GM18861 (cell line): ENCODE data around the gene TBC1D14.

Source experiments
- ATAC-seq: cut with Tn5 transposase; IDR thresholded peaks from one replicate; pipeline ENCODE4 v1.9.1; 2021; ENCODE audit not compliant: unreplicated experiment

Gene TBC1D14

GRCh38 chr4:7017446-7018048, 107.9 kb downstream of the TBC1D14 start:
- no peak for ATAC-seq

DNA sequence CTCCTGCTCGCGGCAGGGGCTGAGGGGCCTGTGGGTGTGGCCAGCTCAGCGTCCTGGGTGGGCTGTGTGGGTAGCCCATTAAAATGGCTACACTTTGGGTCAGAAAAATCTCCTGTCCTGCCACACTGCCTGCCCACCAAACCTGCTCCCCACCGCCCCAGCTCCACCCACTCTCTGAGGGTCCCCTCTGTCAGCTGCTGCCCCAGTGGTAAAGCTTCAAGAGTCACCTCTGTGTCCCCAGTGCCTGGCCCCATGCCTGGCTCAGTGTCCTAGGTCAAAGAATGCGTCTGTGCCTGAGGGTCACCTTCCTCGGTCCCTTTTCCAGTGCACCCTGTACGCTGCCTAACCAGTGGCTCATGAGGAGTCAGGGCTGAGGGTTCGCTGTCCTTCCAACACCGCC, 108.7 kb downstream of the TBC1D14 start:
- ATAC-seq = no peak

GRCh38 chr4:7019367-7019766, 109.7 kb downstream of the TBC1D14 start:
- ATAC-seq = no peak

GRCh38 chr4:7020290-7020689, 110.7 kb downstream of the TBC1D14 start:
- no peak for ATAC-seq

GRCh38 chr4:7020856-7021255, 111.2 kb downstream of the TBC1D14 start:
- ATAC-seq = no peak

GRCh38 chr4:7021355-7021754, 111.7 kb downstream of the TBC1D14 start:
- no peak for ATAC-seq

DNA sequence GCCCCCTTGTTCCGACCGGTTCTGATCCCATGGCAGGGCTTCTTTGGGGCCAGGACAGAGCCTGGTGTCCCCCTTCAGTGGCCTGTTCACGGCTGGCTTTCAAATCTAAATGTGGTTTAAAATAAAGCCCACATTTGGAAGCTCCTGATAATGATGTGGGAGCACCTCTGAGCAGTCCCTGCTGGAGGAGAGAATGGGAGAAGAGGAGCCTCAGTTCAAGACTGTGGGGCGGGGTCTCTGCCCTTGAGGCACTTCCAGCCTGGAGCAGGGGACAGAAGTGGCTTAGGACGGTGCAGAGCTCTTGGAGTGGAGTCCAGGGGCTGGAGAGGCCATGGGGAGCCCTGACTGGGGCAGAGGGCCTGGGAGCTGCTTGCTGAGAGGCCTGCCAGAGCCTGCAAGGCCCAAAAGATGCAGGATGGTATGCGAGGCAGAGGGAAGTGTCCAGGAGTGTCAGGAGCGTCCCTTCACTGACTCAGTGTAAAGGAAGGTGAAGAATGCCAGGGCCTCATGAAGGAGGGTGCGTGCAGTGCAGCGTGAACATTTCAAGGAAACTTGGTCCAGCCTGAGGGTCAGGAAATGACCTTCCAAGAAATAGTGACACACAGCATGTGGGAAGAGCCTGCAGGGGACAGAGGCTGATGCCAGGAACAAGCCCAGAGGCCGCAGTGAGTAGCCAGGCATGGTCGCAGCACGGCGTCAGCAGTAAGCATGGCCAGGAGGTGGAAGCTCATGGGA, 112.5 kb downstream of the TBC1D14 start:
- ATAC-seq = no peak

- no peak for ATAC-seq
These were observed 113.9 kb downstream of the TBC1D14 start for GRCh38 chr4:7023486-7023885.

DNA sequence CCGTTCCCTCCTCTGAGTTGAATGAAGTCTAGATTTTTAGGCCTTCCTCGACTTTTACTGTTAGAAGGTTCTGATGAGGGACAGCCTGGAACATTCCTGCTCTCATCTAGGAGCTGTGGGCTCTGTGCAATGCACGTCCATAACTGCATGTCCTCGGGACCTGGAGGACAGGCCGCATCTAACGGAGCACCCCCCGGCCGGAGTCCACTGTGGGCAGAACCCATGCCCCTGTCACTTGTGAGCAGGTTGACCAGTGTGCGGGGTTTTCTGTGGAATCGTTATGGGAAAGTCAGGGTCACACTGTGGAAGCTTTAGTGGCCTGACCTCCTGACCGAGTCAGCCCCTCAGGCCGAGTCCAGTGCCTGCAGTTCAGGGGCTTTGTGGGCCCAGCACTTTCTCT, 114.3 kb downstream of the TBC1D14 start:
- ATAC-seq = no peak

DNA sequence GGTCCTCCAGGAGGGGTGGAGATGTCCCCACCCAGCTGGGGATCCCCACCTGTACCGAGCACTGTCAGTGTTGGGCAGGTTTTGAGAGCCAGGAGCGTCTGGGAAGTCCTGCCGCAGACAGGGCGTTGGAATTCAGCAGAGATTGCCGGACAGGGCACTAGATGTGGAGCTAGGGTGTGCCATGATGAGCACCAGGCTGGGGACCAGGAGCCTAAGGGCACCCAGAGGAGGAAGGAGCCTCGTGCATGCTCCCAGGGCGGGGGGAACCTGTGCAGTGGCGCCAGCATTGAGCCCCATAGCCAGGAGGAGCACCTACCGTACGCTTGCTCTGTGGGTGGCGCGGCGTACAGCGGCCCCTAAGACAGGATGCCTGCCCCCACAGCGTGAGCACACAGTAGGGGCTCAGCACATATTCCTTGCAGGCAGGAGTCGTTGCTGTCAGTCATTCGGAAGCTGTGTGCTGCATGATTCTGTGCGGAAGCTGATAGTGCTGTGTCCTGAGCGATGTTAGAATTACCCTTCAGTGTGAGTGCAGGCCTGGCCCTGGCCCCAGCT, 114.8 kb downstream of the TBC1D14 start:
- no peak for ATAC-seq

GRCh38 chr4:7025040-7025602, 115.5 kb downstream of the TBC1D14 start:
- no peak for ATAC-seq

DNA sequence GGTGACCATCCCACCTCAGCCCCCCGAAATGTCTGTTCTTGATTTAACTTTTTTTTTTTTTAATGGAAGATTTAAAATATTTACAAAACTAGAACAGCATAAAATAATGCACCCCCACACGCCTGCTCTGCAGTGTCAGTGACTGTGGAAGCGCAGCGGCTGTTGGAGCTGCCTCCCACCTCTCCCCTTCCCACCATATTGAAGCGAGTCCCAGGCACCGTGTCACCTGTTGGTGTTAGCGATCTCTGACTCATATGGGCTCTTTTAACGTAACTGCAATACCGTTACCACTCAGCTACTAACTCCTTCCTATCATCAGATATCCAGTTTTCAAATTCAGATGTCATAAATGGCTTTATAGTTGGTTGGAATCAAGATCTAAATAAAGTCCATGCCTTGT, 116.5 kb downstream of the TBC1D14 start:
- no peak for ATAC-seq

DNA sequence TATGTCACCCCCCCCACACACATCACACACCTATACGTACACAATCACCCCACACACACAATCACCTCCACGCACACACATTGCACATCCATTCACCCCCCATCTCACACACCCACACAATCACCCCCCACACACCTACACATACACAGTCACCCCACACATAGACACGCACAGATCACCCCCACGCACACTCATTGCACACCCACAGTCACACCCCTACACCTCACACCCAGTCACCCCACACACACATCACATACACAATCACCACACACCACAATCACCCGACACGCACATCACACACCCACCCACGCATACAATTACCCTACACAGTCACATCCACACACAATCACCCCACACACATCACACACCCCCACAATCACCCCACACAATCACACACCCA, 117.7 kb downstream of the TBC1D14 start:
- ATAC-seq = no peak

GRCh38 chr4:7027913-7028312, 118.3 kb downstream of the TBC1D14 start:
- ATAC-seq = no peak

DNA sequence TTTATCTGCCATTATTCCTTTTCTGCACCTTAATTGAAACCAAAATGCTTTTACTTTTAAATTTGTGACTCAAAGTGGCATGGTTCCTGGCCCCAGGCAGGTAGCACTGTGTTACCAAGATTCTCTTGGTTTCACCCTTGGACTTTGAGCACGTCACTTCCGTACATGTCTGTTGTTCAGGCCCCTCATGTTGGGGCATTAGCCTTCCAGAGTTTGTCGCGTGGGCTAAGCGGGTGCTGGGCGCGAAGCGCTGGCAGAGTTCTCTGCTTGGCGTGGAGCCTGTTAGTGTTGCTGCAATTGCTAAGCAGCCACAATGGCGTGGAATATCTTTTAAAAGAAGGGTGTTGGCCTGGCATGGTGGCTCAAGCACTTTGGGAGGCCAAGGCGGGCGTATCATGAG, 119.6 kb downstream of the TBC1D14 start:
- no peak for ATAC-seq

DNA sequence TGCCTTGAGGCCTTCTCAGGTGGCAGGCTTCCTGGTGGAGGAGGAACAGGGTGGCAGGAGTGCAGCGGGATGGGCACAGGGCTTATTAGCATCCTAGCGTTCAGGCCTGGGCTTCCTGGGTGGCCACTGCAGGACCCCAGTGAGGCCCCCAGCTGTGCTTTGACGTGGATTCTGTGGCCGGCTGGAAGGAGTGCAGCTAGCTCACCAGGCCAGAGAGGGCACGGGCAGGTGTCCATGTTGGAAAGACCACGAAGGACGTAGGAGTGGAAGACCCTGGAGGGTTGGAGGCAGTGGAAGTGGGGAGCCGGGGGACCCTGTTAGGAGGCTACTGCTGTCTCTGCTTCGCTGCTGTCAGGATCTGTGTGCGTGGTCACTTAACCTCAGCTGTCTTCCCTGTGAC, 120.3 kb downstream of the TBC1D14 start:
- ATAC-seq = no peak

DNA sequence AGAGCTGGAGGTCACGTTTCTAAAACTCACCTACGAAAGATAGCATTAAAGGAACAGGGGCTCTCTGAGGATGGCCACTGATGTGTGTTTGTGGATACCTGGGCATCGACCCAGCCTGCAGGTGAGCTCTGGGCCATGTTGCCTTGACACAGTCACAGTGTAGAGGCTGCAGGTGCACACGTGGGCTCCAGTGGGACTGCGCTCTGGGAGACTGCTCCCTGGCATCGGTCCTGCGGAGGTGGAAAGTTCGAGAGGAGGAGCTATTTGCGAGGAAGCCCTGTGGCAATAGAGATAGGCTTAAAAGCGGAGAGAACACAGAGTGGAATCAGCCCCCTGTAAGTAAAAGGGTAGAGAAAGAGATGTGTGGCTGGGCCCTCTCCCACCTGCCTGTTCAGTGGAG, 121.2 kb downstream of the TBC1D14 start:
- no peak for ATAC-seq

DNA sequence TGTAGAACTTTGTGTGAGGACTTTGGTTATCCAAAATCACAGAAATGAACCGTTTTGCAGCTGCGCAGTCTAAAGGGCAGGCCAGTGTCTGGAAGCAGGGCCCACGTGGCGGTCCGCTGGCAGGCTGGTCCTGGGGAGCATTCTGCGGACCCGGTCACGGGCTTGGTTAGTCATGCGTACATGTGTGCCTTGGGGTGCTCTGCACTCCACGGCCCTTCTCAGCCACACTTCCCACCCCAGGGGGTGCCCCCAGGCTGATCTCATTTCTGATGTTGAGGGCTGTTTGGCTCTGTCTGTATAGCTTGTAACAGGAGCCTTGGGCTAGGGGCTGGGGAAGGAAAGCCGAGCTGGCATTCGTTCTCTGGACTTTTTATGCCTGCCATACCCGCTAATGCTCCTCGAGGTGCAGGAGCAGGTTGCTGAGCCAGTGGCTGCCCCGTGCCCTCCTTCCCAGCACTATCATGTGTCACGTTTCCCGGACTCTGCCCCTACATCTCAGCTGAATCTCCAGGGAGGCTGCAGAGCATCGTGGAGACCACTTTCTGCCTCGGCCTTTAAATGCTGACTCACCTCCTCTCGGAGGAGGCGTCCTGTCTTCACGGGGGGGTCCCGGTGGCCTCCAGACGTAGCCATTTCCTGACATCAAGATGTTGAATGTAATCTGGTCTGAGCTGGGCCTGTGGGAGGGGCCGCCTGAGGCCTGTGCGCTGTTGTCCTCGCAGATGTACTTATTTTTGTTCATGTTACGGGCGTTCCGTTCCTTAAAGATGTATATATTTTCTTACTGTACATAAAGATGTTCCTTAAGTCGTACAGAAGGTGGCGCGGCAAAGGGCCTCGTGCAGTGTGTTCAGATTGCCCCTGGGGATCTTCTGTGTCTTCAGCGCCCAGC, 122.2 kb downstream of the TBC1D14 start:
- no peak for ATAC-seq

DNA sequence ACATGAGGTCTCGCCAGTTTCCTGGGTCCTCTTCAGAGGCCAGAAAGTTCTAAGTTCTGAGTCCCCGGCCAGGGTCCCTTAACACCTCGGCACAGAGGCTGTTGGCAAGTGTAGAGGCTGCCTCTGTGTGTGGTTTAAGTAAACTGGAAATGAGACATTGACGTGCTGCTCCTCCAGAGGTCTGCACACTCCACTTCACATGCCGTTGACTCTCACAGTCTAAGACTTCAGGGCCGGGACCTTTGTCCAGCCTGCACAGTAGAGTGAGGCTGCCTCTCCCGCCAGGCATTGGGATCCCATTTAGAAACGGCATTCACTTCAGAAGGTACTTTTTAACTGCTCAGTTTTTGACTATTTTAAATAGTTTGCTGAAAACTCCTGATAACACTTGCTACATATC, 123.0 kb downstream of the TBC1D14 start:
- no peak for ATAC-seq

DNA sequence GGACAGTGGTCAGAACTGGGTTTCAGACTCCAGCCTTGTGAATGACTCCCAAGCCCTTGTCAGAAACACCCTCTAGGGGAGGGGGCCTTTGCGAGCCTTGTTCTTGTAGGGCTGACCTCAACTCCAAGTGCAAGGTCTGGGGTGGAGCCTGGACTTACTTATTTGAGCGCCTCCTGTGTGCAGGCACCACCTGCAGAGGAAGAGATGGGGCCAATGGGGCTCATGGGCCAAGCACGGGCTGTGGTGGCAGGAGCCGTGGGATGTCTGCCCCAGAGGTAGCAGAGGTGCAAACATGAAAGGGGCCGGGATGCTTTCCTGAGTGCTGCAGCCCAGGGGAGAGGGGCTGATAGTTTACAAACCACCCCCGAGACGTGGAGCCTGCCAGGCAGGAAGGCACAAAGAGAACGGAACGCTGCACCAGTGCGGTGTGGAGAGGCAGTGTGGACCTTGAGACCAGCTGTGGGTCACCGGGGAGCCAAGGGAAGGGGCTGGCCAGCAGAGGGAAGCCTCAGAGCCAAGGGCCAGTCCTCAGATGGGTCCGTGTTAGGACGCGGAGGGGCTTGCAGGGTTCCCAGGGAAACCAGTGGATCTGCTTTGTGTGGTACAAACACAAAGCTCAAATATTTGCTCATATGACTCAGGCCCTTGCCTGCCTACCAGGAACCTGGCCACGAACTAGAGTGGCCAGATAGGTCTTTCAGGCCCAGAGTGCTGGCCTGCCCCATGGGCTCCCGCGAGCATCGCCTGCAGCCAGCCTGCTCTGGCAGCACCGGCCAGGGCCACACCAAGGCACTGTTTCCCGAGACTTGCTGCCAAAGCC, 124.8 kb downstream of the TBC1D14 start:
- ATAC-seq = no peak
